PC-3 (cell line): ENCODE measurements around the gene KIRREL1. TPM values are rescaled to one million over a fixed set of nuclear protein-coding genes. Genes with fewer than 3 reads are reported as not detected.

Source experiments
- ATAC-seq: fragments of 200-7000 bp; cut with Tn5 transposase; 2 replicates; pipeline ENCODE4 v1.9.1; 2020; ENCODE audit warnings: mild to moderate bottlenecking, moderate library complexity
- BruUV-seq: library from RNA; stranded (reverse); fragments of 400-500 nt; replicated peaks from 2 replicates; lab custom pipeline; 2021; lab: Mats Ljungman, UMichigan
- CTCF ChIA-PET: fragments of 300-600 bp; sonication (Branson Sonifier 250); formaldehyde crosslinking; loops from one replicate; lab custom pipeline; 2022; ENCODE audit warnings: antibody characterized with exemption; lab: Charles Lee
- POLR2A ChIA-PET: fragments of 300-600 bp; sonication (Branson Sonifier 250); formaldehyde crosslinking; loops from one replicate; lab custom pipeline; 2022; ENCODE audit warnings: antibody characterized with exemption; ENCODE audit not compliant: unreplicated experiment; lab: Charles Lee
- DNase-seq: peaks from one replicate; pipeline ENCODE4 v3.0.0-alpha.2; 2015
- H2AFZ ChIP-seq: fragments of 300-600 bp; sonication (generic); 2 replicates; pipeline ENCODE4 v1.6.0; 2016; ENCODE audit warnings: antibody characterized with exemption, low read length
- H3F3A ChIP-seq: fragments of 300-600 bp; sonication (generic); one replicate; pipeline ENCODE4 v1.6.0; 2017; ENCODE audit warnings: antibody characterized with exemption, low read length, control low read depth, mild to moderate bottlenecking; ENCODE audit not compliant: unreplicated experiment
- H3K27ac ChIP-seq: fragments of 300-600 bp; sonication (generic); 2 replicates; pipeline ENCODE4 v1.5.1; 2016; ENCODE audit warnings: mild to moderate bottlenecking, low read length
- H3K27me3 ChIP-seq: fragments of 300-600 bp; sonication (generic); 2 replicates; pipeline ENCODE4 v1.6.1; 2016; ENCODE audit warnings: low read length, mixed read lengths
- H3K36me3 ChIP-seq: fragments of 300-600 bp; sonication (generic); 2 replicates; pipeline ENCODE4 v1.6.1; 2016; ENCODE audit warnings: low read depth, mixed run types, low read length, mixed read lengths
- H3K4me1 ChIP-seq: fragments of 300-600 bp; sonication (generic); 2 replicates; pipeline ENCODE4 v1.5.1; 2016; ENCODE audit warnings: low read length; ENCODE audit not compliant: insufficient read depth
- H3K4me2 ChIP-seq: fragments of 300-600 bp; sonication (generic); 2 replicates; pipeline ENCODE4 v1.6.0; 2016; ENCODE audit warnings: low read length
- H3K4me3 ChIP-seq: fragments of 300-600 bp; sonication (generic); 2 replicates; pipeline ENCODE4 v1.5.1; 2016; ENCODE audit warnings: mild to moderate bottlenecking, low read length, mixed read lengths
- H3K79me2 ChIP-seq: fragments of 300-600 bp; sonication (generic); 2 replicates; pipeline ENCODE4 v1.6.1; 2017; ENCODE audit warnings: low read length, mixed read lengths
- H3K9ac ChIP-seq: fragments of 300-600 bp; sonication (generic); 2 replicates; pipeline ENCODE4 v1.6.0; 2016; ENCODE audit warnings: mild to moderate bottlenecking, low read length
- H3K9me2 ChIP-seq: fragments of 300-600 bp; sonication (generic); replicated peaks from 2 replicates; pipeline ENCODE4 v1.6.1; 2016; ENCODE audit warnings: mixed run types, low read length, mixed read lengths
- H3K9me3 ChIP-seq: fragments of 300-600 bp; sonication (generic); 2 replicates; pipeline ENCODE4 v1.6.1; 2016; ENCODE audit warnings: low read length, mixed read lengths
- H4K20me1 ChIP-seq: fragments of 300-600 bp; sonication (generic); 2 replicates; pipeline ENCODE4 v1.6.1; 2016; ENCODE audit warnings: low read length, mixed read lengths
- EZH2 ChIP-seq: fragments of 300-600 bp; sonication (generic); IDR thresholded peaks from one replicate; pipeline ENCODE4 v1.6.1; 2017; ENCODE audit warnings: antibody characterized with exemption, mild to moderate bottlenecking, low read length; ENCODE audit not compliant: unreplicated experiment
- EZH2phosphoT487 ChIP-seq: fragments of 300-600 bp; sonication (generic); IDR thresholded peaks from 2 replicates; pipeline ENCODE4 v1.6.1; 2018; ENCODE audit warnings: mild to moderate bottlenecking, antibody characterized with exemption, low read length, borderline replicate concordance
- intact Hi-C: fragments of 100-400 bp; cut with micrococcal nuclease; formaldehyde crosslinking; loops from 2 replicates; pipeline ENCODE4 v1.9.0; 2023
- total RNA-seq: library from RNA; depleted of rRNA; stranded (reverse); fragments of >200 nt; gene quantifications from 2 replicates; pipeline ENCODE4 v1.2.3, GENCODE V29; 2014
- TF ChIP-seq, protein P1 (sequence below): fragments of 300-600 bp; sonication (generic); conservative IDR thresholded peaks from 2 replicates; pipeline ENCODE4 v1.5.1; 2017; ENCODE audit warnings: antibody characterized with exemption, low read depth, mild to moderate bottlenecking, low read length

The KIRREL1 gene
- total RNA-seq, 1 experiment from 2014 or later: 49.8 TPM

DNA sequence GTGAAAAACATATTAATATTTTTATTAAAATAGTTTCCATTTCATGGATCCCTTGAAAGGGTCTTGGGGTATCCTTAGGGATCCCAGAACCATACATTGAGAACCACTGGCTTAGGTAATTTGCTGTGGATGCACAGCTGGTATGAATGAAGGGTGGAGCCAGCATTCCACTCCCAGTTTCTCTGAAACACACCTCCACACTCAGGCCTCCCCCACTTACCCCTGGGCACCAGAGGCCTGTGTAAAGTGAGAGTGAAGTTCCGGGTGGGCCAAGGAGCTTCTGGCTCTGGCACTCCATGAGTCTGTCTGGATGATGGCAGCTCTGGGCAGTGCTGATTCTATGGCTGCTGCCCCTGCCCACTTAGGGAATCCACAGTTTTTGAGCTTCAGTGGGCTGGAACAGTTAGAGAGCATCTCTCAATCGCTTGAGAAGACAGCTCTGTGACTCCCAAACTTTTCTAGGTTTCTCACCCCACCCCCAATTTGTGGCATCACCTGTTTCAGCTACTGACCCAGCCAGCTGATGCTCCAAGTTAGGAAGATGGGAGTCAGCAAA, 129.5 kb downstream of the KIRREL1 start:
- BruUV-seq: no TSS peak
- Histone ChIP-seq H3K27ac (no peak overlapping the region), H3K9me3 (no peaks in the 10 kb centered on the region), H3F3A (no peaks in the 10 kb centered on the region), H3K4me3 (no peak overlapping the region), H3K79me2 (no peaks in the 10 kb centered on the region), H3K36me3 (no peaks in the 10 kb centered on the region), H3K4me1 (no peaks in the 10 kb centered on the region), H3K4me2 (no peak overlapping the region), H3K9ac (no peak overlapping the region), H3K27me3 (peaks cover 45% of the 10 kb centered on the region), H3K9me2 (no peaks in the 10 kb centered on the region), H4K20me1 (0 out of 2 replicates have a peak, but pooled peaks cover 3% of the 10 kb centered on the region), H2AFZ (no peak overlapping the region)
- DNase-seq (no peak), ATAC-seq (no peak)
- TF ChIP-seq EZH2 (no peak), EZH2phosphoT487 (no peak)
- TF ChIP-seq, protein P1, sequence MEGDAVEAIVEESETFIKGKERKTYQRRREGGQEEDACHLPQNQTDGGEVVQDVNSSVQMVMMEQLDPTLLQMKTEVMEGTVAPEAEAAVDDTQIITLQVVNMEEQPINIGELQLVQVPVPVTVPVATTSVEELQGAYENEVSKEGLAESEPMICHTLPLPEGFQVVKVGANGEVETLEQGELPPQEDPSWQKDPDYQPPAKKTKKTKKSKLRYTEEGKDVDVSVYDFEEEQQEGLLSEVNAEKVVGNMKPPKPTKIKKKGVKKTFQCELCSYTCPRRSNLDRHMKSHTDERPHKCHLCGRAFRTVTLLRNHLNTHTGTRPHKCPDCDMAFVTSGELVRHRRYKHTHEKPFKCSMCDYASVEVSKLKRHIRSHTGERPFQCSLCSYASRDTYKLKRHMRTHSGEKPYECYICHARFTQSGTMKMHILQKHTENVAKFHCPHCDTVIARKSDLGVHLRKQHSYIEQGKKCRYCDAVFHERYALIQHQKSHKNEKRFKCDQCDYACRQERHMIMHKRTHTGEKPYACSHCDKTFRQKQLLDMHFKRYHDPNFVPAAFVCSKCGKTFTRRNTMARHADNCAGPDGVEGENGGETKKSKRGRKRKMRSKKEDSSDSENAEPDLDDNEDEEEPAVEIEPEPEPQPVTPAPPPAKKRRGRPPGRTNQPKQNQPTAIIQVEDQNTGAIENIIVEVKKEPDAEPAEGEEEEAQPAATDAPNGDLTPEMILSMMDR: no peak
- ChIA-PET POLR2A (no interaction called here), CTCF (interaction anchor here (1.2 to 2.5 kb wide), 5 partner anchors 131 to 245 kb away, joined by 8 to 27 read pairs (median 13); no protein-coding TSS in a partner anchor)
- intact Hi-C loops: loop anchor here (10.0 kb wide), 1 partner anchor 958 kb away; no protein-coding TSS in a partner anchor

DNA sequence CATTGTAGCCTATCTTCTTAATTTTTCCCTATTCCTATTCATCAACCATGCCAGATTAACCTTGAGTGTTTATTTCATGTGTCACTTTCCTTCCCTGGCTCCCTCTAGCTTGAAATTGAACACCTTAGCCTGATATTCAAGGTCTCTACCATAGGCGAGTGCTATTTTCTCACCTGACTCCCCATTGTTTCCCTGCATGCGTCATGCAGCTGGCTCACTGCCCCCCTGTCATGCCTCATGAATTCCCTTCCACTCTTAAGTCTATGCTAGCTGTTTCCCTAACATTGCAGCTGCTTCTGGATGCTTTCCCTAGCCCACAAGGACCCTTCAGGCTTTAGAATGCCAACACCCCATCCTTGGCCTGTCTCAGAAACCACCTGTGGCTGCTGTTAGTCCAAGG, 130.6 kb downstream of the KIRREL1 start:
- H3K36me3 ChIP-seq: no peaks in the 10 kb centered on the region
- no peak overlapping the region for H3K4me3 ChIP-seq
- H4K20me1 ChIP-seq: 0 out of 2 replicates have a peak, but pooled peaks cover 3% of the 10 kb centered on the region
- ATAC-seq: peak; percentile 15; the same call in 1 of the 2 replicates
- intact Hi-C loops: loop anchor here (10.0 kb wide), 1 partner anchor 959 kb away; no protein-coding TSS in a partner anchor
- H3K9ac ChIP-seq: no peak overlapping the region
- POLR2A ChIA-PET: interaction anchor here (0.6 kb wide), 1 partner anchor 31 kb away, joined by 3 read pairs; no protein-coding TSS in a partner anchor
- no peaks in the 10 kb centered on the region for H3K9me3 ChIP-seq
- H3K4me1 ChIP-seq: no peaks in the 10 kb centered on the region
- no peak overlapping the region for H2AFZ ChIP-seq
- no peak overlapping the region for H3K4me2 ChIP-seq
- no peaks in the 10 kb centered on the region for H3K79me2 ChIP-seq
- BruUV-seq: no TSS peak
- no peak overlapping the region for H3K27ac ChIP-seq
- no peak for TF ChIP-seq EZH2
- no peaks in the 10 kb centered on the region for H3F3A ChIP-seq
- peak; percentile 63 for DNase-seq
- CTCF ChIA-PET: interaction anchor here (0.6 to 2.5 kb wide), 9 partner anchors 105 to 631 kb away, joined by 4 to 19 read pairs (median 9); no protein-coding TSS in a partner anchor
- H3K9me2 ChIP-seq: no peaks in the 10 kb centered on the region
- peaks cover 43% of the 10 kb centered on the region for H3K27me3 ChIP-seq

DNA sequence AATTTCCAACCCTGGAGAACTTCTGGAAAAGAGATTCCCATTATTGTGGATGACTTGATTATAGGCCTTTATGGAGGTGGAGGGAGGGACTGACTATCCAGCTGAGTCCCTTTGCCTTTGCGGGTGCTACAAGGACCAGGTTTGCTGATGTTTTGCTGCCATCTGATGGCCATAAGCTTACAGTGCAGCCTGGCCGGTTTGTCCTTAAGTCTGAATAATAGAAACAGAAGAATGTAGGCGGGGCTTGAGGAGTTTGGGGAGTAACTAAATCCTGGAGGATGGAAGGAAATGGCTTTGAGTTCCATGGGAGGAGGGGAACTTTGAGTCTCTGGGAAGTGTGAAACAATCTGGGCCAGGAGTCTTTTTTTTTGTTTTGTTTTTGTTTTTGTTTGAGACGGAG, 131.6 kb downstream of the KIRREL1 start:
- intact Hi-C loops: loop anchor here (1.0 to 10.0 kb wide), 5 partner anchors 162 to 960 kb away; no protein-coding TSS in a partner anchor
- POLR2A ChIA-PET: no interaction called here

More for the DNA sequence above, 131.6 kb downstream of the KIRREL1 start:
- Histone ChIP-seq H3K9me3 (no peaks in the 10 kb centered on the region), H2AFZ (no peak overlapping the region), H3K9ac (no peak overlapping the region), H3F3A (no peaks in the 10 kb centered on the region), H3K9me2 (no peaks in the 10 kb centered on the region), H3K27me3 (peaks cover 40% of the 10 kb centered on the region), H3K4me1 (no peaks in the 10 kb centered on the region), H4K20me1 (no peaks in the 10 kb centered on the region), H3K36me3 (no peaks in the 10 kb centered on the region), H3K27ac (no peak overlapping the region), H3K79me2 (no peaks in the 10 kb centered on the region), H3K4me3 (no peak overlapping the region), H3K4me2 (no peak overlapping the region)
- no peak for TF ChIP-seq EZH2phosphoT487
- TF ChIP-seq, protein P1: peak; percentile 97
- no TSS peak for BruUV-seq
- ATAC-seq (peak; percentile 92), DNase-seq (peak; percentile 98)
- CTCF ChIA-PET: interaction anchor here (0.6 to 2.5 kb wide), 10 partner anchors 105 to 549 kb away, joined by 3 to 19 read pairs (median 9); no protein-coding TSS in a partner anchor
